A673 (cell line): ENCODE results near the gene HSD11B1L. TPM values are rescaled to one million over a fixed set of nuclear protein-coding genes. Genes with fewer than 3 reads are reported as not detected.
A peak's percentile ranks its signal among the peaks of the same experiment; 100 is the strongest.

Experiments used
- BruUV-seq: library from RNA; stranded (reverse); fragments of 400-500 nt; replicated peaks from 2 replicates; lab custom pipeline; 2021; lab: Mats Ljungman, UMichigan
- CTCF ChIA-PET: fragments of 300-600 bp; sonication (Branson Sonifier 250); formaldehyde crosslinking; loops from one replicate; lab custom pipeline; 2022; ENCODE audit warnings: antibody characterized with exemption; lab: Charles Lee
- POLR2A ChIA-PET: fragments of 300-600 bp; sonication (Branson Sonifier 250); formaldehyde crosslinking; loops from one replicate; lab custom pipeline; 2022; ENCODE audit warnings: antibody characterized with exemption; ENCODE audit not compliant: low non-redundant PET; lab: Charles Lee
- DNase-seq: peaks from one replicate; pipeline ENCODE4 v3.0.0-alpha.2; 2015; ENCODE audit warnings: low spot score
- H3K27ac ChIP-seq: fragments of 200-600 bp; sonication (generic); 2 replicates; pipeline ENCODE4 v1.5.1; 2016; ENCODE audit warnings: mixed run types, low read depth, mild to moderate bottlenecking, mixed read lengths, antibody characterized with exemption, low read length; ENCODE audit not compliant: poor library complexity, severe bottlenecking
- H3K27me3 ChIP-seq: fragments of 200-600 bp; sonication (generic); replicated peaks from 2 replicates; pipeline ENCODE4 v1.6.1; 2017; ENCODE audit warnings: mixed run types, low read depth, mild to moderate bottlenecking, mixed read lengths, antibody characterized with exemption, low read length; ENCODE audit not compliant: insufficient read depth, poor library complexity
- H3K36me3 ChIP-seq: fragments of 200-600 bp; sonication (generic); 2 replicates; pipeline ENCODE4 v1.6.1; 2016; ENCODE audit warnings: mixed run types, mild to moderate bottlenecking, mixed read lengths, antibody characterized with exemption, low read length; ENCODE audit not compliant: insufficient read depth, poor library complexity, severe bottlenecking
- H3K4me1 ChIP-seq: fragments of 200-600 bp; sonication (generic); 2 replicates; pipeline ENCODE4 v1.6.1; 2017; ENCODE audit warnings: mixed run types, mild to moderate bottlenecking, mixed read lengths, antibody characterized with exemption, low read length; ENCODE audit not compliant: insufficient read depth, poor library complexity, severe bottlenecking
- H3K4me3 ChIP-seq: fragments of 200-600 bp; sonication (generic); 2 replicates; pipeline ENCODE4 v1.5.1; 2016; ENCODE audit warnings: low read depth, mixed run types, mild to moderate bottlenecking, mixed read lengths, low read length; ENCODE audit not compliant: poor library complexity, severe bottlenecking
- H3K9me3 ChIP-seq: fragments of 200-600 bp; sonication (generic); 2 replicates; pipeline ENCODE4 v1.6.1; 2016; ENCODE audit warnings: mixed run types, low read depth, mild to moderate bottlenecking, mixed read lengths, antibody characterized with exemption, low read length; ENCODE audit not compliant: poor library complexity, severe bottlenecking
- EZH2 ChIP-seq: fragments of 200-600 bp; sonication (generic); IDR thresholded peaks from 2 replicates; pipeline ENCODE4 v1.6.1; 2017; ENCODE audit warnings: borderline replicate concordance, low read depth, mild to moderate bottlenecking, mixed read lengths, antibody characterized with exemption, low read length; ENCODE audit not compliant: poor library complexity, severe bottlenecking
- intact Hi-C: fragments of 100-400 bp; cut with micrococcal nuclease; formaldehyde crosslinking; loops from one replicate; pipeline ENCODE4 v1.10.0; 2022; ENCODE audit not compliant: unreplicated experiment
- total RNA-seq: library from RNA; stranded (reverse); gene quantifications from 2 replicates; pipeline ENCODE4 v1.2.3, GENCODE V29; 2021
- TF ChIP-seq, protein P1 (sequence below): fragments of 300-800, 200-600 bp; sonication (generic); conservative IDR thresholded peaks from 2 replicates; pipeline ENCODE4 v1.5.1; 2017; ENCODE audit warnings: low read depth, mild to moderate bottlenecking, antibody characterized with exemption, low read length, moderate library complexity, mixed read lengths

Gene HSD11B1L
- total RNA-seq, 1 experiment from 2014 or later, result 5.7 TPM

DNA sequence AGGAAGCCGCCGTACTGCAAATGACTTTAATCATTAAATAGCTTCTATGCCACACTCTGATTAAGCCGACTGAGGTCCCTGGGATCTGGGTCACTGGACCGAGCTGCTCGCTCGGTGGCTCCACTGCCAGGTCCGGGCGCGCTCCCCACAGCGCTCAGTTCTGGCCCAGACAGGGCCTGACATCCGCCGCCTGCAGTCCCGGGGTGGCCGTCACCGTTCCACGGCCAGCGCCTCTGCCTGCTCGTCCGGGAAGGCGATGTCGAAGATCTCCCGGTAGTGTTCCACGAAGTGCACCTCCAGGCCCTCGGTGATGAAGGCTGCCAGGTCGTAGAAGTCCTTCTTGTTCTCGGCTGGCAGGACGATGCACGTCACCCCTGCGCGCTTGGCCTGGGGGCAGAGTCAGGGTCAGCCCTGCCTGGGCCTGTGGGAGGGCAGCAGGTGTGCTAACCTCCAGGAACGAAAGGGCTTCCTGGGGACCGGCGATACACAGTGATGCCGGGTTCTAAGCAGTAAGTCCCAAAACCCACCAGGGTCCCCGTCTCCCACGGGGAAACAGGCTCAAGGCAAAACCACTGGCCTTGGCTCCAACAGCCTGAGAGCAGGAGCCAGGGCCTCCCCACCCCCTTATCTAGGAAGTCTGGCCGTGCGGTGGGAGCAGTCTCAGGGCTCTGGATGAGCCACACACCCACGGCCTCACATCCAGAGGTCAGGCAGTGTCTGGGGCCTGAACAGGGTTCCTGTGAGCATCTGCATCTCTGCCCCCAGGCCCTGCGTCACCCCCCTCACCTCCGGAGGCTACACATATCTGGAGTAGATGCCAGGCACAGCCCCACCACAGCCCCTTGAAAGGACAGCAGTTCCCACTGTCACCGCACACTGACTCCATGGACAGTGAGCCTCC is 11.2 kb downstream of the HSD11B1L start:
- Histone ChIP-seq H3K27me3 (no peaks in the 10 kb centered on the region), H3K9me3 (no peaks in the 10 kb centered on the region), H3K4me3 (peak overlapping the region; percentile 92), H3K27ac (peak overlapping the region; percentile 61), H3K36me3 (peaks cover 60% of the 10 kb centered on the region), H3K4me1 (peaks cover 8% of the 10 kb centered on the region)
- DNase-seq, result no peak
- intact Hi-C loops, result no loop called here
- BruUV-seq, result no TSS peak
- no peak for TF ChIP-seq EZH2
- TF ChIP-seq, protein P1, sequence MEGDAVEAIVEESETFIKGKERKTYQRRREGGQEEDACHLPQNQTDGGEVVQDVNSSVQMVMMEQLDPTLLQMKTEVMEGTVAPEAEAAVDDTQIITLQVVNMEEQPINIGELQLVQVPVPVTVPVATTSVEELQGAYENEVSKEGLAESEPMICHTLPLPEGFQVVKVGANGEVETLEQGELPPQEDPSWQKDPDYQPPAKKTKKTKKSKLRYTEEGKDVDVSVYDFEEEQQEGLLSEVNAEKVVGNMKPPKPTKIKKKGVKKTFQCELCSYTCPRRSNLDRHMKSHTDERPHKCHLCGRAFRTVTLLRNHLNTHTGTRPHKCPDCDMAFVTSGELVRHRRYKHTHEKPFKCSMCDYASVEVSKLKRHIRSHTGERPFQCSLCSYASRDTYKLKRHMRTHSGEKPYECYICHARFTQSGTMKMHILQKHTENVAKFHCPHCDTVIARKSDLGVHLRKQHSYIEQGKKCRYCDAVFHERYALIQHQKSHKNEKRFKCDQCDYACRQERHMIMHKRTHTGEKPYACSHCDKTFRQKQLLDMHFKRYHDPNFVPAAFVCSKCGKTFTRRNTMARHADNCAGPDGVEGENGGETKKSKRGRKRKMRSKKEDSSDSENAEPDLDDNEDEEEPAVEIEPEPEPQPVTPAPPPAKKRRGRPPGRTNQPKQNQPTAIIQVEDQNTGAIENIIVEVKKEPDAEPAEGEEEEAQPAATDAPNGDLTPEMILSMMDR, result no peak
- ChIA-PET POLR2A (interaction anchor here (0.6 to 2.4 kb wide), 2 partner anchors 26 to 57 kb away, joined by 7 to 21 read pairs; no protein-coding TSS in a partner anchor), CTCF (no interaction called here)

DNA sequence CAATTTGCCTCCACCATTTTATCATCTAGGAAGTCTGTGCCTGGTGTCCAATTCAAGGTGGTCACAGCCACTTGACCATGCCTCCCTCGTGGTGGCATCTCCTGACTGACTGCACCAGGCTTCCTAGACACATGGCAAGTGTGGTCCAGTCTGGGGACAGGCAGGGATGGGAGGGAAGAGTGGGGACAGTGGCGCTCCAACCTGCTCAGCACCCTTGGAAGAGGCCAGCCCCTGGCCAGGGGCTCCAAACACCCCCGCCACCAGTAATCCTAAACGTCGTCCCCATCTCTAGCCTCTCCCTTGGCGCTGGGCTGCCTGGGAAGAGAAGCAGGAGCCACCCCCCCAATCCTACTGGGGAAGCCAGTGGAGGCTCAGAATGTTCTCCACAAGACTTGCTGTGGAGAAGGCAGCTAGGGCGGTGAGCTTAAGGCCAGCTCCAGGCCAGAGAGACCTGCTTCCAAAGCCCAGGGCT is 11.9 kb downstream of the HSD11B1L start:
- Histone ChIP-seq H3K36me3 (peaks cover 62% of the 10 kb centered on the region), H3K27ac (no peak overlapping the region), H3K9me3 (no peaks in the 10 kb centered on the region), H3K4me3 (no peak overlapping the region), H3K4me1 (peaks cover 8% of the 10 kb centered on the region), H3K27me3 (no peaks in the 10 kb centered on the region)
- intact Hi-C loops, result no loop called here
- CTCF ChIA-PET, result no interaction called here
- POLR2A ChIA-PET, result no interaction called here
- TF ChIP-seq, protein P1, result no peak
- TF ChIP-seq EZH2, result no peak
- no TSS peak for BruUV-seq
- DNase-seq, result no peak

DNA sequence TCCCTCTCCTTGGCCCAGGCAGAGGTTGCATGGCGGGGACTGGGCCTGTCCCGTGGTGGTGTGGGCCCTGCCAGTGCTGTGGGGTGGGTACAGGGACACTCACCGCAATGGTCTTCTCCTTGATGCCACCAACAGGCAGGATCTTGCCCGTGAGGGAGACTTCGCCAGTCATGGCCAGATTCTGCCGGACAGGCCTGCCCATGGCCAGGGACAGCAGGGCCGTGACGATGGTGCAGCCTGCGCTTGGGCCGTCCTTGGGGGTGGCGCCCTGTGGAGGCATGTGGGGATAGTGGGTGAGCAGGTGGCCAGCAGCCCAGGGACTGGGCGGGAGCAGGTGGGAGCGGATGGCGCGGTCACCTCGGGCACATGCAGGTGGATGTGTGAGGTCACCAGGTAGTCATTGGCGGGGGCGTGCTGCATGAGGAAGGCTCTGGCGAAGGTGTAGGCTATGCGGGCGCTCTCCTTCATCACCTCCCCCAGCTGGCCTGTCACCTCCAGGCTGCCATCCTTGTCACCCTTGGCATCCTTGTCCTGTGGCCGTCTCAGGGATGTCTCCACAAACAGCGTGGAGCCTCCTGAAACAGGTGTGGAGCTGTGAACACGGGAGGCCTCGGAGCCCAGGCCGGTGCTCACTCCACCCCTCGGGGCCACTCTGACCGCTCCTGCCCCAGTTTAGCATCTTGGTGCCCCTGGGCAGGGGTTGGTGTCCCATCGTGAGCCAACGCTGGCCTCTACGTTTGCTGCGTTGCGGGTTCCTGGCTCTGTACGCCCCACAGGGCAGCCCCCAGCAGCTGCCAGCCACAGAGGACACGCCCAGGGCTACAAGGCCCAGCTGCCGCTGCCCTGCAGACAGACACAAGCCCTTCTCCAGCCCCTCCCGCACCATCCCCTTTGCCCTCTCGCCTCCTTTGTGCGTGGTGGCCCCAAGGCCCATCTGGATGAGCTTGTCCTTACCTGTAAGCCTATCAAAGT is 12.7 kb downstream of the HSD11B1L start:
- CTCF ChIA-PET, result no interaction called here
- no peak for DNase-seq

More for the DNA sequence above, 12.7 kb downstream of the HSD11B1L start:
- POLR2A ChIA-PET, result no interaction called here
- peaks cover 67% of the 10 kb centered on the region for H3K36me3 ChIP-seq
- intact Hi-C loops, result no loop called here
- no peak overlapping the region for H3K27ac ChIP-seq
- no peaks in the 10 kb centered on the region for H3K9me3 ChIP-seq
- no TSS peak for BruUV-seq
- TF ChIP-seq, protein P1, result no peak
- TF ChIP-seq EZH2, result no peak
- no peak overlapping the region for H3K4me3 ChIP-seq
- H3K27me3 ChIP-seq, result no peaks in the 10 kb centered on the region
- peaks cover 8% of the 10 kb centered on the region for H3K4me1 ChIP-seq
